Neural cell (in vitro differentiated cells): Measurements from ENCODE around the gene IL2RG. TPM values are rescaled to one million over a fixed set of nuclear protein-coding genes. Genes with fewer than 3 reads are reported as not detected.

Source experiments
- H2AFZ ChIP-seq: fragments of 200-600, 300-800 bp; sonication (generic), shearing (Covaris generic); 2 replicates; pipeline ENCODE4 v1.6.0; 2014; ENCODE audit warnings: low read depth, mild to moderate bottlenecking, antibody characterized with exemption, low read length, moderate library complexity
- H3F3A ChIP-seq: fragments of 200-600 bp; shearing (Covaris generic); 2 replicates; pipeline ENCODE4 v1.6.1; 2016; ENCODE audit warnings: mild to moderate bottlenecking, moderate library complexity, mixed read lengths, antibody characterized with exemption, low read length; ENCODE audit not compliant: insufficient read depth, poor library complexity, severe bottlenecking
- H3K27ac ChIP-seq: fragments of 200-600, 300-800 bp; sonication (generic), shearing (Covaris generic); 2 replicates; pipeline ENCODE4 v1.5.1; 2014; ENCODE audit warnings: mild to moderate bottlenecking, low read length, moderate library complexity
- H3K27me3 ChIP-seq: fragments of 300-800, 200-600 bp; sonication (generic), shearing (Covaris generic); 2 replicates; pipeline ENCODE4 v1.6.0; 2014; ENCODE audit warnings: mild to moderate bottlenecking, low read depth, low read length, moderate library complexity; ENCODE audit not compliant: insufficient read depth
- H3K36me3 ChIP-seq: fragments of 300-800, 200-600 bp; sonication (generic), shearing (Covaris generic); 2 replicates; pipeline ENCODE4 v1.5.1; 2014; ENCODE audit warnings: mild to moderate bottlenecking, antibody characterized with exemption, low read length, moderate library complexity; ENCODE audit not compliant: insufficient read depth
- H3K4me2 ChIP-seq: fragments of 300-800, 200-600 bp; sonication (generic), shearing (Covaris generic); 2 replicates; pipeline ENCODE4 v1.6.0; 2014; ENCODE audit warnings: mild to moderate bottlenecking, low read length
- H3K4me3 ChIP-seq: fragments of 300-800, 200-600 bp; sonication (generic), shearing (Covaris generic); 2 replicates; pipeline ENCODE4 v1.5.1; 2014; ENCODE audit warnings: mild to moderate bottlenecking, low read length, moderate library complexity
- H3K79me2 ChIP-seq: fragments of 200-600 bp; shearing (Covaris generic); replicated peaks from 2 replicates; pipeline ENCODE4 v1.6.0; 2014; ENCODE audit warnings: mild to moderate bottlenecking, low read length, moderate library complexity; ENCODE audit not compliant: insufficient read depth
- H3K9ac ChIP-seq: fragments of 300-800, 200-600 bp; sonication (generic), shearing (Covaris generic); 2 replicates; pipeline ENCODE4 v1.6.1; 2016; ENCODE audit warnings: mild to moderate bottlenecking, low read length, mixed read lengths
- H3K9me2 ChIP-seq: fragments of 200-600 bp; shearing (Covaris generic); 2 replicates; pipeline ENCODE4 v1.6.1; 2016; ENCODE audit warnings: mild to moderate bottlenecking, low read length, mixed read lengths; ENCODE audit not compliant: insufficient read depth
- H3K9me3 ChIP-seq: fragments of 200-600, 300-800 bp; sonication (generic), shearing (Covaris generic); 2 replicates; pipeline ENCODE4 v1.6.1; 2016; ENCODE audit warnings: mild to moderate bottlenecking, mixed run types, low read length, moderate library complexity, mixed read lengths
- H4K20me1 ChIP-seq: fragments of 200-600 bp; shearing (Covaris generic); 2 replicates; pipeline ENCODE4 v1.6.1; 2016; ENCODE audit warnings: mild to moderate bottlenecking, mixed run types; ENCODE audit not compliant: insufficient read depth
- CTCF ChIP-seq: fragments of 450-650 bp; IDR thresholded peaks from 2 replicates; pipeline ENCODE4 v1.5.1; 2014; ENCODE audit warnings: antibody characterized with exemption, mild to moderate bottlenecking, moderate library complexity; ENCODE audit not compliant: poor library complexity, severe bottlenecking
- EP300 ChIP-seq: fragments of 450-650 bp; conservative IDR thresholded peaks from 2 replicates; pipeline ENCODE4 v1.6.1; 2014; ENCODE audit warnings: antibody characterized with exemption, mild to moderate bottlenecking, moderate library complexity; ENCODE audit not compliant: poor library complexity, severe bottlenecking
- EZH2 ChIP-seq: fragments of 200-600, 300-800 bp; shearing (Covaris generic), sonication (generic); IDR thresholded peaks from 2 replicates; pipeline ENCODE4 v1.6.1; 2014; ENCODE audit warnings: antibody characterized with exemption, low read length, borderline replicate concordance, mild to moderate bottlenecking; ENCODE audit not compliant: insufficient read depth, poor library complexity, severe bottlenecking
- MXI1 ChIP-seq: fragments of 450-650 bp; conservative IDR thresholded peaks from 2 replicates; pipeline ENCODE4 v1.6.1; 2014; ENCODE audit warnings: antibody characterized with exemption, mild to moderate bottlenecking; ENCODE audit not compliant: poor library complexity, severe bottlenecking
- POLR2AphosphoS5 ChIP-seq: IDR thresholded peaks from 2 replicates; pipeline ENCODE4 v1.6.1; 2012
- RAD21 ChIP-seq: fragments of 450-650 bp; conservative IDR thresholded peaks from 2 replicates; pipeline ENCODE4 v1.6.1; 2014; ENCODE audit warnings: antibody characterized with exemption, mild to moderate bottlenecking, moderate library complexity
- REST ChIP-seq: IDR thresholded peaks from 2 replicates; pipeline ENCODE4 v1.6.1; 2012; ENCODE audit warnings: borderline replicate concordance
- SMC3 ChIP-seq: fragments of 450-650 bp; conservative IDR thresholded peaks from 2 replicates; pipeline ENCODE4 v1.6.1; 2014; ENCODE audit warnings: antibody characterized with exemption, mild to moderate bottlenecking, moderate library complexity; ENCODE audit not compliant: poor library complexity
- TAF1 ChIP-seq: IDR thresholded peaks from 2 replicates; pipeline ENCODE4 v1.6.1; 2012; ENCODE audit warnings: low read depth
- polyA plus RNA-seq: library from polyadenylated mRNA; depleted of rRNA; stranded (reverse); fragments of >200 nt; gene quantifications from 2 replicates; pipeline ENCODE4 v1.2.3, GENCODE V29; 2014

The IL2RG gene
- polyA plus RNA-seq, 1 donor from 2014 or later = not detected

GRCh38 chrX:71107245-71107644 is 4.1 kb downstream of the IL2RG start:
- Histone ChIP-seq H2AFZ (no peak overlapping the region), H3K27ac (no peak overlapping the region), H3F3A (no peaks in the 10 kb centered on the region), H3K9me2 (no peaks in the 10 kb centered on the region), H3K4me3 (no peak overlapping the region), H3K9me3 (no peaks in the 10 kb centered on the region), H3K9ac (no peak overlapping the region), H3K4me2 (no peak overlapping the region), H4K20me1 (no peaks in the 10 kb centered on the region), H3K27me3 (no peaks in the 10 kb centered on the region), H3K36me3 (no peaks in the 10 kb centered on the region), H3K79me2 (no peaks in the 10 kb centered on the region)
- no peak for TF ChIP-seq CTCF
- TF ChIP-seq EP300 = no peak
- TF ChIP-seq POLR2AphosphoS5 = no peak
- TF ChIP-seq MXI1 = no peak
- TF ChIP-seq REST = no peak
- TF ChIP-seq RAD21 = no peak
- no peak for TF ChIP-seq EZH2
- no peak for TF ChIP-seq SMC3
- no peak for TF ChIP-seq TAF1

GRCh38 chrX:71106427-71106826 is 5.0 kb downstream of the IL2RG start, which contains the start of gene CXorf65:
CXorf65 (minus strand) TSS chrX:71106740; CDS start chrX:71106556, 184 bp downstream.
- TF ChIP-seq SMC3 (no peak), REST (no peak), EZH2 (no peak), MXI1 (no peak), RAD21 (no peak), POLR2AphosphoS5 (no peak), CTCF (no peak), TAF1 (no peak), EP300 (no peak)
- H2AFZ ChIP-seq = no peak within 1 kb of the TSS
- no peaks in the 10 kb centered on the region for H3K79me2 ChIP-seq

More at GRCh38 chrX:71106427-71106826, 5.0 kb downstream of the IL2RG start, which contains the start of gene CXorf65:
- no peaks in the 10 kb centered on the region for H3K27me3 ChIP-seq
- no peak within 1 kb of the TSS for H3K4me3 ChIP-seq
- no peaks in the 10 kb centered on the region for H3K9me3 ChIP-seq
- H3K9ac ChIP-seq = no peak within 1 kb of the TSS
- H3F3A ChIP-seq = no peaks in the 10 kb centered on the region
- H3K9me2 ChIP-seq = no peaks in the 10 kb centered on the region
- no peak within 1 kb of the TSS for H3K4me2 ChIP-seq
- H3K27ac ChIP-seq = no peak within 1 kb of the TSS
- no peaks in the 10 kb centered on the region for H4K20me1 ChIP-seq
- no peaks in the 10 kb centered on the region for H3K36me3 ChIP-seq
